NB4 (cell line): Measurements from ENCODE around the gene MAGOHB.

Experiments used
- CTCF ChIP-seq: IDR thresholded peaks from one replicate; pipeline ENCODE4 v1.5.1; 2012; ENCODE audit warnings: low read depth, low read length
- MAX ChIP-seq: IDR thresholded peaks from 2 replicates; pipeline ENCODE4 v1.6.1; 2011; ENCODE audit warnings: low read depth, low read length
- MYC ChIP-seq: IDR thresholded peaks from 2 replicates; pipeline ENCODE4 v1.6.1; 2011; ENCODE audit warnings: low read depth, low read length
- POLR2A ChIP-seq: IDR thresholded peaks from 2 replicates; pipeline ENCODE4 v1.6.1; 2011; ENCODE audit warnings: mild to moderate bottlenecking; ENCODE audit not compliant: insufficient read length; ENCODE audit errors: extremely low read depth

DNA sequence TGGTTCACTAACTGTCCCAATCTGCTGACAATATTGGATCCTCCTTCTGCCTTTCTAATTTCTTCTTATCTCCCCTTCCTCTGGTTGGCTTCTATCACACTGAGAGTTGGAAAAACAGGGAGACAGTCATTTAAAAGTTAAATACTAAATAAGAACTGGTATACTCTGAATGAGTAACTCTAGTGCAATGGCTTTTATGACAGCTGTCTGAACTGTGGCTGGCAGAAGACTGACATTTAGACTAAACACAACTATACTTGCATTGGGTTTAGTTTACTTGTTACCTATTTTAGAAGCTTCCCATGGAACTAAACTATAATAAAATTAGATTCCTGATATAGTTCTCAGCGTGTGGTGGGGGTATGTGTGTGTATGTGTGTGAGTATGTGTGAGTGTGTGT lies 7.9 kb upstream of the MAGOHB start:
- no peak for TF ChIP-seq CTCF
- TF ChIP-seq POLR2A: no peak
- TF ChIP-seq MYC: no peak
- no peak for TF ChIP-seq MAX
